ENCODE results near the gene LGALS9.
"Not testable (repeated sequence)": the region's sequence is repeated elsewhere in the genome, so short reads cannot be mapped to it uniquely, and the experiment has no call there.

DNA sequence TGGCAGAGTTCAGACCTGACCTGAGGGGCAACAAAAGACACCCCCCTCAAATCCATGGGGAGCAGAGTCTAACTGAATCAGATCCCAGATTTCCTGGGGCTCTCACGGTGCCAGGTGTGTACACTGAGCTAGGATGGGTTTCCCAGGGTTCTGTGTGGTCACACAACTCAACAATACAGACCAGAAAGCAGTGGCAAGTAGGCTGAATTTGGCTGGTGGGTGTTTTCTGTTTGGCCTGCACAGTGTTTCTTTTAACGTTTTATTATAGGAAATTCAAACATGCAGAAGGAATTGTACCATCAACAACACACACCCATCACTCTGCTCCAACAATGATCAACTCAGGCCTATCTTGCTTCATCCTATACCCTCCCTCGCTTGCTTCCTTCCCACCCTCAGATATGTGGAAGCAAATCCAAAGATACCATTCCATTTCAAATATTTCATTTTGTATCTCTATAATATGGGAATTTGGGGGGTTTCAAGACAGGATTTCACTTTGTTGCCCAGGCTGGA is 5.1 kb downstream of the LGALS9 start:
- TF ChIP-seq, protein P1, sequence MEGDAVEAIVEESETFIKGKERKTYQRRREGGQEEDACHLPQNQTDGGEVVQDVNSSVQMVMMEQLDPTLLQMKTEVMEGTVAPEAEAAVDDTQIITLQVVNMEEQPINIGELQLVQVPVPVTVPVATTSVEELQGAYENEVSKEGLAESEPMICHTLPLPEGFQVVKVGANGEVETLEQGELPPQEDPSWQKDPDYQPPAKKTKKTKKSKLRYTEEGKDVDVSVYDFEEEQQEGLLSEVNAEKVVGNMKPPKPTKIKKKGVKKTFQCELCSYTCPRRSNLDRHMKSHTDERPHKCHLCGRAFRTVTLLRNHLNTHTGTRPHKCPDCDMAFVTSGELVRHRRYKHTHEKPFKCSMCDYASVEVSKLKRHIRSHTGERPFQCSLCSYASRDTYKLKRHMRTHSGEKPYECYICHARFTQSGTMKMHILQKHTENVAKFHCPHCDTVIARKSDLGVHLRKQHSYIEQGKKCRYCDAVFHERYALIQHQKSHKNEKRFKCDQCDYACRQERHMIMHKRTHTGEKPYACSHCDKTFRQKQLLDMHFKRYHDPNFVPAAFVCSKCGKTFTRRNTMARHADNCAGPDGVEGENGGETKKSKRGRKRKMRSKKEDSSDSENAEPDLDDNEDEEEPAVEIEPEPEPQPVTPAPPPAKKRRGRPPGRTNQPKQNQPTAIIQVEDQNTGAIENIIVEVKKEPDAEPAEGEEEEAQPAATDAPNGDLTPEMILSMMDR (IDR thresholded peaks at IDR 0.05): not testable (repeated sequence)
- TF ChIP-seq POLR2A (IDR thresholded peaks at IDR 0.05): not testable (repeated sequence)
